Islet precursor cell (in vitro differentiated cells): ENCODE results near the gene EXOC3L4.

Experiments
- DNase-seq: peaks from one replicate; pipeline ENCODE4 v3.0.0-alpha.2; 2018

EXOC3L4 gene

GRCh38 chr14:103123634-103124500 lies 29.3 kb downstream of the EXOC3L4 start:
- DNase-seq, result peak; percentile 76

- DNase-seq, result no peak
These were observed 30.0 kb downstream of the EXOC3L4 start for GRCh38 chr14:103124501-103125001.

- no peak for DNase-seq
These were observed 30.9 kb downstream of the EXOC3L4 start for GRCh38 chr14:103125098-103126070.

GRCh38 chr14:103126088-103126872 lies 31.8 kb downstream of the EXOC3L4 start:
- DNase-seq, result no peak

- DNase-seq, result peak; percentile 91
These were observed 32.4 kb downstream of the EXOC3L4 start for GRCh38 chr14:103126873-103127304.

- no peak for DNase-seq
These were observed 32.8 kb downstream of the EXOC3L4 start for GRCh38 chr14:103127356-103127755.

- no peak for DNase-seq
These were observed 33.5 kb downstream of the EXOC3L4 start for GRCh38 chr14:103127861-103128598.

GRCh38 chr14:103128631-103129300 lies 34.2 kb downstream of the EXOC3L4 start:
- DNase-seq, result no peak

- peak; percentile 80 for DNase-seq
These were observed 34.9 kb downstream of the EXOC3L4 start for GRCh38 chr14:103129301-103130016.

- no peak for DNase-seq
These were observed 35.7 kb downstream of the EXOC3L4 start for GRCh38 chr14:103130017-103130764.

GRCh38 chr14:103130965-103131364 lies 36.4 kb downstream of the EXOC3L4 start:
- no peak for DNase-seq

- DNase-seq, result no peak
These were observed 37.1 kb downstream of the EXOC3L4 start for GRCh38 chr14:103131580-103131979.

- DNase-seq, result no peak
These were observed 38.1 kb downstream of the EXOC3L4 start for GRCh38 chr14:103132381-103133209.

GRCh38 chr14:103133210-103134140 lies 39.0 kb downstream of the EXOC3L4 start:
- no peak for DNase-seq

- no peak for DNase-seq
These were observed 39.9 kb downstream of the EXOC3L4 start for GRCh38 chr14:103134405-103134804.

- no peak for DNase-seq
These were observed 40.4 kb downstream of the EXOC3L4 start for GRCh38 chr14:103134919-103135318.
